ENCODE measurements around the gene TREH.

Gene TREH

GRCh38 chr11:118705111-118705741 is 25.8 kb upstream of the TREH start:
- POLR2A ChIA-PET (ENCODE audit: low non-redundant PET) = interaction anchor here (0.6 kb wide), 1 partner anchor 460 kb away, joined by 3 read pairs; no protein-coding TSS in a partner anchor
- CTCF ChIA-PET = interaction anchor here (0.6 kb wide), 2 partner anchors 459 to 483 kb away, joined by 4 to 5 read pairs; no protein-coding TSS in a partner anchor
- no peak for DNase-seq (ENCODE audit: low spot score)

GRCh38 chr11:118703563-118704106 is 24.2 kb upstream of the TREH start:
- H3K27ac ChIP-seq = no peak overlapping the region
- ChIA-PET POLR2A (ENCODE audit: low non-redundant PET) (no interaction called here), CTCF (interaction anchor here (0.5 kb wide), 1 partner anchor 1646 kb away, joined by 3 read pairs; no protein-coding TSS in a partner anchor)
- no peak for DNase-seq (ENCODE audit: low spot score)
- no peak for TF ChIP-seq CTCF (conservative IDR thresholded peaks at IDR 0.05; ENCODE audit: low read depth)

More at GRCh38 chr11:118705111-118705741, 25.8 kb upstream of the TREH start:
- no peak for TF ChIP-seq CTCF (conservative IDR thresholded peaks at IDR 0.05; ENCODE audit: low read depth)
- H3K27ac ChIP-seq = no peak overlapping the region

GRCh38 chr11:118699506-118700220 is 20.2 kb upstream of the TREH start:
- no peak overlapping the region for H3K27ac ChIP-seq
- CTCF ChIA-PET = interaction anchor here (0.5 to 1.1 kb wide), 2 partner anchors 10 to 236 kb away, joined by 3 to 6 read pairs; no protein-coding TSS in a partner anchor
- POLR2A ChIA-PET (ENCODE audit: low non-redundant PET) = no interaction called here
- TF ChIP-seq CTCF (conservative IDR thresholded peaks at IDR 0.05; ENCODE audit: low read depth) = no peak
- DNase-seq (ENCODE audit: low spot score) = no peak

- POLR2A ChIA-PET (ENCODE audit: low non-redundant PET) = no interaction called here
- H3K27ac ChIP-seq = peak overlapping the region; percentile 15; the same call in 1 of the 2 replicates
- DNase-seq (ENCODE audit: low spot score) = no peak
- CTCF ChIA-PET = no interaction called here
- no peak for TF ChIP-seq CTCF (conservative IDR thresholded peaks at IDR 0.05; ENCODE audit: low read depth)
These were observed 17.9 kb upstream of the TREH start for GRCh38 chr11:118697346-118697745.

GRCh38 chr11:118696673-118697226 is 17.3 kb upstream of the TREH start:
- POLR2A ChIA-PET (ENCODE audit: low non-redundant PET) = no interaction called here
- no peak for TF ChIP-seq CTCF (conservative IDR thresholded peaks at IDR 0.05; ENCODE audit: low read depth)
- DNase-seq (ENCODE audit: low spot score) = no peak
- CTCF ChIA-PET = no interaction called here
- H3K27ac ChIP-seq = peak overlapping the region; percentile 15; the same call in 1 of the 2 replicates

GRCh38 chr11:118694771-118695170 is 15.3 kb upstream of the TREH start:
- no peak overlapping the region; the same call in 1 of the 2 replicates for H3K27ac ChIP-seq
- CTCF ChIA-PET = interaction anchor here (0.6 kb wide), 1 partner anchor 645 kb away, joined by 3 read pairs; no protein-coding TSS in a partner anchor

More at GRCh38 chr11:118694771-118695170, 15.3 kb upstream of the TREH start:
- TF ChIP-seq CTCF (conservative IDR thresholded peaks at IDR 0.05; ENCODE audit: low read depth) = no peak
- DNase-seq (ENCODE audit: low spot score) = no peak
- POLR2A ChIA-PET (ENCODE audit: low non-redundant PET) = interaction anchor here (0.7 kb wide), 1 partner anchor 73 kb away, joined by 3 read pairs; no protein-coding TSS in a partner anchor

Data from RWPE1 (cell line).